Adrenal gland (tissue), 5 donors: ENCODE data around the gene C2orf78.
"Not testable (repeated sequence)": the region's sequence is repeated elsewhere in the genome, so short reads cannot be mapped to it uniquely, and the experiment has no call there.

ENCODE experiments used
- POLR2A ChIP-seq, 2 donors: fragments of 450-650 bp; IDR thresholded peaks; one replicate each; pipeline ENCODE4 v1.6.1; 2017; ENCODE audit warnings: antibody characterized with exemption in 2 of 2, mild to moderate bottlenecking in 2 of 2, moderate library complexity in 1 of 2
- TF ChIP-seq, protein P1 (sequence below), 6 experiments: fragments of 450-650 bp in 4 of 6; fragments of 200-600 bp in 2 of 6; sonication (generic) in 1 of 6; IDR thresholded peaks; 1 replicate in 5 of 6; 2 replicates in 1 of 6; pipeline versions ENCODE4 v1.5.1 to v1.8.0; 2016 to 2021; ENCODE audit warnings: antibody characterized with exemption in 6 of 6, mild to moderate bottlenecking in 2 of 6, moderate library complexity in 1 of 6
- donor health status: DM: no; HTN: no; CAD: no.

DNA sequence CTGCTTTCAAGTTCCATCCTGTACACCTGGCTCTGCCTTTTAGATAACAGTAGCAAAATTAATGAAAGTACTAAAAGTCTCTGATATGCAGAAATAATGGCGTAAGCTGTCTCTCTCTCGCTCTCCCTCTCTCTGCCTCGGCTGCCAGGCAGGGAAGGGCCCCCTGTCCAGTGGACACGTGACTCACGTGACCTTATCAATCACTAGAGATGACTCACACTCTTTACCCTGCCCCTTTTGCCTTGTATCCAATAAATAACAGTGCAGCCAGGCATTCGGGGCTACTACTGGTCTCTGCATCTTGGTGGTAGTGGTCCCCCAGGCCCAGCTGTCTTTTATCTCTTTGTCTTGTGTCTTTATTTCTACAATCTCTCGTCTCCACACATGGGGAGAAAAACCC, 29.7 kb upstream of the C2orf78 start:
- TF ChIP-seq POLR2A (IDR thresholded peaks at IDR 0.05) = not testable (repeated sequence)
- TF ChIP-seq, protein P1, sequence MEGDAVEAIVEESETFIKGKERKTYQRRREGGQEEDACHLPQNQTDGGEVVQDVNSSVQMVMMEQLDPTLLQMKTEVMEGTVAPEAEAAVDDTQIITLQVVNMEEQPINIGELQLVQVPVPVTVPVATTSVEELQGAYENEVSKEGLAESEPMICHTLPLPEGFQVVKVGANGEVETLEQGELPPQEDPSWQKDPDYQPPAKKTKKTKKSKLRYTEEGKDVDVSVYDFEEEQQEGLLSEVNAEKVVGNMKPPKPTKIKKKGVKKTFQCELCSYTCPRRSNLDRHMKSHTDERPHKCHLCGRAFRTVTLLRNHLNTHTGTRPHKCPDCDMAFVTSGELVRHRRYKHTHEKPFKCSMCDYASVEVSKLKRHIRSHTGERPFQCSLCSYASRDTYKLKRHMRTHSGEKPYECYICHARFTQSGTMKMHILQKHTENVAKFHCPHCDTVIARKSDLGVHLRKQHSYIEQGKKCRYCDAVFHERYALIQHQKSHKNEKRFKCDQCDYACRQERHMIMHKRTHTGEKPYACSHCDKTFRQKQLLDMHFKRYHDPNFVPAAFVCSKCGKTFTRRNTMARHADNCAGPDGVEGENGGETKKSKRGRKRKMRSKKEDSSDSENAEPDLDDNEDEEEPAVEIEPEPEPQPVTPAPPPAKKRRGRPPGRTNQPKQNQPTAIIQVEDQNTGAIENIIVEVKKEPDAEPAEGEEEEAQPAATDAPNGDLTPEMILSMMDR (IDR thresholded peaks at IDR 0.05) = not testable (repeated sequence)
